ENCODE results near the gene VTA1. TPM values are rescaled to one million over a fixed set of nuclear protein-coding genes. Genes with fewer than 3 reads are reported as not detected.
A peak's percentile ranks its signal among the peaks of the same experiment; 100 is the strongest.

Gene VTA1
- polyA plus RNA-seq, 1 of the 3 experiments (the other 2 are of a cell fraction) = 60.1 TPM

DNA sequence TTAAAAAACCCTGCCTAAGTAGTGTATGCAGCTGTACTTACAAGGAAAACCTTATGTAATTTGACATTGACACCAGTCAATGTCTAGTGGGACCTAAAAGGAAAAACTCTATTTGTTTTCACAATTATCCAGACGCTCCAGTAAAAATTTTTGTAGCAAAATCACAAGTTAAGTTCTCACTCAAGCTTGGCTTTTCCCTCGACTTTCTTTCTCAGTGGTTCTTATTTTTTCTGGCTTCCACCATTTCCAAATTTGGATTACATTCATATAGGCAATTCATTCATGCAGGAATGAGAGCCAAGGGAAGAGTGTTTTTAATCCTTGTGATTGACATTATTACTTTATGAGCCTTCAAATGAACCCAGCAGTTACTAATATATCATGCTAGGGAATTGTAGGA lies 88.7 kb downstream of the VTA1 start:
- Histone ChIP-seq H3K27ac (ENCODE audit: low read depth in 2 of 2, low read length in 1 of 2) (peak overlapping the region in 1 of 2 experiments; percentile 87; a peak in 1 of 4 replicates), H3F3A (replicated peaks; ENCODE audit: insufficient read depth) (no peaks in the 10 kb centered on the region), H3K79me2 (ENCODE audit: insufficient read depth) (no peaks in the 10 kb centered on the region), H3K9me3 (no peaks in the 10 kb centered on the region), H2AFZ (ENCODE audit: low read depth) (no peak overlapping the region), H3K27me3 (ENCODE audit: insufficient read depth) (no peaks in the 10 kb centered on the region), H3K4me1 (ENCODE audit: control insufficient read depth in 1 of 2, insufficient read depth in 2 of 2, low read depth in 1 of 2, low read length in 1 of 2) (no peaks in the 10 kb centered on the region; a peak in 2 of 4 replicates), H3K4me3 (ENCODE audit: low read depth in 2 of 2, low read length in 1 of 2) (no peak overlapping the region), H3K36me3 (replicated peaks in 1 of 2; ENCODE audit: control insufficient read depth in 1 of 2, insufficient read depth in 2 of 2, low read length in 1 of 2) (no peaks in the 10 kb centered on the region), H4K20me1 (ENCODE audit: insufficient read depth) (no peaks in the 10 kb centered on the region), H3K4me2 (no peak overlapping the region), H3K9ac (no peak overlapping the region), H3K9me2 (no peaks in the 10 kb centered on the region)
- POLR2A ChIA-PET = no interaction called here
- TF ChIP-seq FOXM1 (IDR thresholded peaks at IDR 0.05; ENCODE audit: low read depth) (no peak), RFX5 (IDR thresholded peaks at IDR 0.05; ENCODE audit: low read length) (no peak)
- TF ChIP-seq, protein P1, sequence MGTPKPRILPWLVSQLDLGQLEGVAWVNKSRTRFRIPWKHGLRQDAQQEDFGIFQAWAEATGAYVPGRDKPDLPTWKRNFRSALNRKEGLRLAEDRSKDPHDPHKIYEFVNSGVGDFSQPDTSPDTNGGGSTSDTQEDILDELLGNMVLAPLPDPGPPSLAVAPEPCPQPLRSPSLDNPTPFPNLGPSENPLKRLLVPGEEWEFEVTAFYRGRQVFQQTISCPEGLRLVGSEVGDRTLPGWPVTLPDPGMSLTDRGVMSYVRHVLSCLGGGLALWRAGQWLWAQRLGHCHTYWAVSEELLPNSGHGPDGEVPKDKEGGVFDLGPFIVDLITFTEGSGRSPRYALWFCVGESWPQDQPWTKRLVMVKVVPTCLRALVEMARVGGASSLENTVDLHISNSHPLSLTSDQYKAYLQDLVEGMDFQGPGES (IDR thresholded peaks at IDR 0.05; ENCODE audit: low read depth, low read length) = no peak
- TF ChIP-seq, protein P2, sequence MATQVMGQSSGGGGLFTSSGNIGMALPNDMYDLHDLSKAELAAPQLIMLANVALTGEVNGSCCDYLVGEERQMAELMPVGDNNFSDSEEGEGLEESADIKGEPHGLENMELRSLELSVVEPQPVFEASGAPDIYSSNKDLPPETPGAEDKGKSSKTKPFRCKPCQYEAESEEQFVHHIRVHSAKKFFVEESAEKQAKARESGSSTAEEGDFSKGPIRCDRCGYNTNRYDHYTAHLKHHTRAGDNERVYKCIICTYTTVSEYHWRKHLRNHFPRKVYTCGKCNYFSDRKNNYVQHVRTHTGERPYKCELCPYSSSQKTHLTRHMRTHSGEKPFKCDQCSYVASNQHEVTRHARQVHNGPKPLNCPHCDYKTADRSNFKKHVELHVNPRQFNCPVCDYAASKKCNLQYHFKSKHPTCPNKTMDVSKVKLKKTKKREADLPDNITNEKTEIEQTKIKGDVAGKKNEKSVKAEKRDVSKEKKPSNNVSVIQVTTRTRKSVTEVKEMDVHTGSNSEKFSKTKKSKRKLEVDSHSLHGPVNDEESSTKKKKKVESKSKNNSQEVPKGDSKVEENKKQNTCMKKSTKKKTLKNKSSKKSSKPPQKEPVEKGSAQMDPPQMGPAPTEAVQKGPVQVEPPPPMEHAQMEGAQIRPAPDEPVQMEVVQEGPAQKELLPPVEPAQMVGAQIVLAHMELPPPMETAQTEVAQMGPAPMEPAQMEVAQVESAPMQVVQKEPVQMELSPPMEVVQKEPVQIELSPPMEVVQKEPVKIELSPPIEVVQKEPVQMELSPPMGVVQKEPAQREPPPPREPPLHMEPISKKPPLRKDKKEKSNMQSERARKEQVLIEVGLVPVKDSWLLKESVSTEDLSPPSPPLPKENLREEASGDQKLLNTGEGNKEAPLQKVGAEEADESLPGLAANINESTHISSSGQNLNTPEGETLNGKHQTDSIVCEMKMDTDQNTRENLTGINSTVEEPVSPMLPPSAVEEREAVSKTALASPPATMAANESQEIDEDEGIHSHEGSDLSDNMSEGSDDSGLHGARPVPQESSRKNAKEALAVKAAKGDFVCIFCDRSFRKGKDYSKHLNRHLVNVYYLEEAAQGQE (IDR thresholded peaks at IDR 0.05; ENCODE audit: low read depth, low read length) = no peak
- DNase-seq = no peak
- 65% methylated on average over 2 of the region's 2 CpGs for WGBS (ENCODE audit: low lambda C conversion rate)
- CTCF ChIA-PET = no interaction called here

DNA sequence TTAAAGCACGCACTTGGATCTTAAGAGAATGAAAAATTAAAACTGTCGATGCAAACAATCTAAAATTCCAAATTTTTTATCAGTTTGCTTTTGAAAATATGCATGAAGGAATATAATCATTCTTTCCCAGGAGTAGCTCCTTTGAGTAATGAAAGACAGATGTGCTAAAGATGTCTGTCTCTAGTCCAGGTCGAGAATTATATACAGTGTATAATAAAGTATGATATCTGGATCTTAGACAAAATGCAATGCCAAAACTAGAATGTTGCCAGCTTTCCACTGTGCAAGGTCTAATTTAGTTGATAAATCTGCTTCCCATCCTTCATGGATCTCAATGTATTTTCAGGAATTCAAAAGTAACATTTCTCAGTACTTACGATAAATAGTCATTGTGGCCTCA lies 89.6 kb downstream of the VTA1 start:
- no peaks in the 10 kb centered on the region for H4K20me1 ChIP-seq (ENCODE audit: insufficient read depth)

More for the DNA sequence above, 89.6 kb downstream of the VTA1 start:
- DNase-seq = no peak
- no peak overlapping the region; the same call in 1 of the 2 replicates for H3K4me2 ChIP-seq
- no peaks in the 10 kb centered on the region for H3K27me3 ChIP-seq (ENCODE audit: insufficient read depth)
- ChIA-PET CTCF (no interaction called here), POLR2A (no interaction called here)
- H3K27ac ChIP-seq (ENCODE audit: low read depth in 2 of 2, low read length in 1 of 2) = peak overlapping the region; percentile 48 to 87
- no peak overlapping the region for H3K9ac ChIP-seq
- no peak overlapping the region; a peak in 1 of 4 replicates for H3K4me3 ChIP-seq (ENCODE audit: low read depth in 2 of 2, low read length in 1 of 2)
- TF ChIP-seq, protein P3, sequence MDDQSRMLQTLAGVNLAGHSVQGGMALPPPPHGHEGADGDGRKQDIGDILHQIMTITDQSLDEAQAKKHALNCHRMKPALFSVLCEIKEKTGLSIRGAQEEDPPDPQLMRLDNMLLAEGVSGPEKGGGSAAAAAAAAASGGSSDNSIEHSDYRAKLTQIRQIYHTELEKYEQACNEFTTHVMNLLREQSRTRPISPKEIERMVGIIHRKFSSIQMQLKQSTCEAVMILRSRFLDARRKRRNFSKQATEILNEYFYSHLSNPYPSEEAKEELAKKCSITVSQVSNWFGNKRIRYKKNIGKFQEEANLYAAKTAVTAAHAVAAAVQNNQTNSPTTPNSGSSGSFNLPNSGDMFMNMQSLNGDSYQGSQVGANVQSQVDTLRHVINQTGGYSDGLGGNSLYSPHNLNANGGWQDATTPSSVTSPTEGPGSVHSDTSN (IDR thresholded peaks at IDR 0.05) = peak; percentile 12; the same call in 1 of the 2 replicates
- peak; percentile 83 for TF ChIP-seq TCF12 (IDR thresholded peaks at IDR 0.05)
- TF ChIP-seq, protein P2 (IDR thresholded peaks at IDR 0.05; ENCODE audit: low read depth, low read length) = no peak
- 52% methylated on average over 4 of the region's 4 CpGs for WGBS (ENCODE audit: low lambda C conversion rate)
- peak overlapping the region; percentile 70; the same call in 1 of the 2 replicates for H2AFZ ChIP-seq (ENCODE audit: low read depth)
- H3K36me3 ChIP-seq (replicated peaks in 1 of 2; ENCODE audit: control insufficient read depth in 1 of 2, insufficient read depth in 2 of 2, low read length in 1 of 2) = no peaks in the 10 kb centered on the region
- no peaks in the 10 kb centered on the region for H3K79me2 ChIP-seq (ENCODE audit: insufficient read depth)
- H3K9me2 ChIP-seq = no peaks in the 10 kb centered on the region
- H3K4me1 ChIP-seq (ENCODE audit: control insufficient read depth in 1 of 2, insufficient read depth in 2 of 2, low read depth in 1 of 2, low read length in 1 of 2) = no peaks in the 10 kb centered on the region; a peak in 2 of 4 replicates
- no peaks in the 10 kb centered on the region for H3K9me3 ChIP-seq
- H3F3A ChIP-seq (replicated peaks; ENCODE audit: insufficient read depth) = no peaks in the 10 kb centered on the region
